ENCODE results near the gene CCNYL1. TPM values are rescaled to one million over a fixed set of nuclear protein-coding genes. Genes with fewer than 3 reads are reported as not detected.

The CCNYL1 gene
- total RNA-seq, 1 donor from 2014 or later = 7.6 TPM

DNA sequence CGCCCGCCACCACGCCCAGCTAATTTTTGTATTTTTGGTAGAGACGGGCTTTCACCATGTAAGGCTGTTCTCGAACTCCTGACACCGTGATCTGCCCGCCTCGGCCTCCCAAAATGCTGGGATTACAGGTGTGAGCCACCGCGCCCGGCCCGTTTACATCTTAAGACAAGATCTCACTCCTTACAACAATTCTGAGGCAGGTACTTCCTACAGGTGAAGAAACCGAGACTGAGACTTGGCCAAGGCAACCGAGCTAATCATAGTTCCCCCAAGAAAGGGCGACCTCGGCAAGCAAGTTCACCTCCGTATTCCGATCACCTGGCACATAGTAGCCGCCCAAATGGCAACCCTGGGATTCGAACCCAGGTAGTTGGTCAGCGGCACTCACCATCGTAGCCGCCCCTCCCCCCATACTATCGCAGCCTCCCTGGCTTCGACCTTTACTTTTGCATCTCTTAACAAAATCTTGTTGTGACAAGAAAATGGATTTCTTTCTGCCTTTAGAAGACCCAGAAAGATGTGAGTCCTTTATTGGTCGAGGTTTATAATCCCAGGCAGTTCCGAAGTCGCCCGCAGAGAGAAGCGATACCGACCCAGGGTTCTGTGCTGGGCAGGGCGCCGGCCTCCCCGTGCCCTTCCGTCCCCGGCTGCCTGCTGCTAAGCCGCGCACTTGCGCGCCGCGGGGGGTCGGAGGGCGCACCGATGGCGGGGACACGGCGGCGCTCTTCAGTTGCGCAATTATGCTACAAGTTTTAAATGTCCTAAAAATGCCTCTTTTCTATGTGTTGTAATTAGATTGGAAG lies 59.4 kb downstream of the CCNYL1 start:
- intact Hi-C loops (cut with micrococcal nuclease) = no loop called here
- no peaks in the 10 kb centered on the region for H3K9me3 ChIP-seq (replicated peaks)
- peak overlapping the region; percentile 92 for H3K4me3 ChIP-seq
- no peaks in the 10 kb centered on the region for H3K27me3 ChIP-seq (ENCODE audit: low read depth)
- TF ChIP-seq, protein P1, sequence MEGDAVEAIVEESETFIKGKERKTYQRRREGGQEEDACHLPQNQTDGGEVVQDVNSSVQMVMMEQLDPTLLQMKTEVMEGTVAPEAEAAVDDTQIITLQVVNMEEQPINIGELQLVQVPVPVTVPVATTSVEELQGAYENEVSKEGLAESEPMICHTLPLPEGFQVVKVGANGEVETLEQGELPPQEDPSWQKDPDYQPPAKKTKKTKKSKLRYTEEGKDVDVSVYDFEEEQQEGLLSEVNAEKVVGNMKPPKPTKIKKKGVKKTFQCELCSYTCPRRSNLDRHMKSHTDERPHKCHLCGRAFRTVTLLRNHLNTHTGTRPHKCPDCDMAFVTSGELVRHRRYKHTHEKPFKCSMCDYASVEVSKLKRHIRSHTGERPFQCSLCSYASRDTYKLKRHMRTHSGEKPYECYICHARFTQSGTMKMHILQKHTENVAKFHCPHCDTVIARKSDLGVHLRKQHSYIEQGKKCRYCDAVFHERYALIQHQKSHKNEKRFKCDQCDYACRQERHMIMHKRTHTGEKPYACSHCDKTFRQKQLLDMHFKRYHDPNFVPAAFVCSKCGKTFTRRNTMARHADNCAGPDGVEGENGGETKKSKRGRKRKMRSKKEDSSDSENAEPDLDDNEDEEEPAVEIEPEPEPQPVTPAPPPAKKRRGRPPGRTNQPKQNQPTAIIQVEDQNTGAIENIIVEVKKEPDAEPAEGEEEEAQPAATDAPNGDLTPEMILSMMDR (IDR thresholded peaks at IDR 0.05; ENCODE audit: borderline replicate concordance) = no peak
- DNase-seq = no peak
- H3K4me1 ChIP-seq = peaks cover 49% of the 10 kb centered on the region
- H3K36me3 ChIP-seq = peaks cover 10% of the 10 kb centered on the region
- H3K27ac ChIP-seq (replicated peaks) = peak overlapping the region; percentile 80

DNA sequence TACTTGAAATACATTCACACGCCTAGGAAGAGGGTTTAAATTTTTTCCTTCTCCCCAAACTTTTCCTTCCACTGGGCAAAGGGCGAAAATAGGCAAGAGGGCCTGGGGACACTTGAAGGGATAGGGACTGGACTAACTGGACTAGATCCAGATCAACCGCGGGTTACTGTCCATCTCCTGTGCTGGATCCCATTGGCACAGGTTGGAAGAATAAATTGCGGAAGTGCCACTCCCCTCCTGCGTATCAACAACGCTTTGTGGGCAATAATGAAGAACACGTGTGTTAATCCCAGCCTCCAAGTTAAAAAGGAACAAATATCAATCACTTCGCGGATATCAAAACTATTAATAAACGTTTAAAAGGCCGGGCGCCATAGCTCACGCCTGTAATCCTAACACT lies 60.0 kb downstream of the CCNYL1 start:
- Histone ChIP-seq H3K27me3 (ENCODE audit: low read depth) (no peaks in the 10 kb centered on the region), H3K9me3 (replicated peaks) (no peaks in the 10 kb centered on the region), H3K27ac (replicated peaks) (no peak overlapping the region), H3K4me3 (peak overlapping the region; percentile 92), H3K36me3 (peaks cover 10% of the 10 kb centered on the region), H3K4me1 (peaks cover 43% of the 10 kb centered on the region)
- DNase-seq = no peak
- TF ChIP-seq, protein P1 (IDR thresholded peaks at IDR 0.05; ENCODE audit: borderline replicate concordance) = no peak
- intact Hi-C loops (cut with micrococcal nuclease) = no loop called here

DNA sequence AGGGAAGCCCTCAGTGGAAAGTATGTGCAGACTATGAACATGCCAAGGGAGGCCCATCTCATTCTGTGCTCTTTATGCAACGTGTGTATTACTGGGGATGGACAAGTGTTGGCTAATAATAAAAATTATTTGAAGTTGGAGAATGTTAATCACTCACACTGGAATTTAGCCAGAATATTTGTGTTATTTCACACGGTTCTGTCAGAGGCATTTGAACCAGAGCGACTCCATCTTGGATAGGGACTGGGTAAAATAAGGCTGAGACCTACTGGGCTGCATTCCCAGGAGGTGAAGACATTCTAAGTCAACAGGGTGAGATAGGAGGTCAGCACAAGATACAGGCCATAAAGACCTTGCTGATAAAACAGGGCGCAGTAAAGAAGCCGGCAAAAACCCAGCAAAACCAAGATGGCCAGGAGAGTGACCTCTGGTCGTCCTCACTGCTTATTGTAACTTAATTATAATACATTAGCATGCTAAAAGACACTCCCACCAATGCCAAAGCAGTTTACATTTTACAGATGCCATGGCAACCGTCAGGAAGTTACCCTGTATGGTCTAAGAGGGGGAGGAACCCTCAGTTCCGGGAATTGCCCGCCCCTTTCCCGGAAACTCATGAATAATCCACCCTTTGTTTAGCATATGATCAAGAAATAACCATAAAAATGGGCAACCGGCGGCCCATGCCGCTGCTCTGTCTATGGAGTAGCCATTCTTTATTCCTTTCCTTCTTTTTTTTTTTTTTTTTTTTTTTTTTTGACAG lies 60.8 kb downstream of the CCNYL1 start:
- TF ChIP-seq, protein P1 (IDR thresholded peaks at IDR 0.05; ENCODE audit: borderline replicate concordance) = no peak
- Histone ChIP-seq H3K36me3 (peaks cover 5% of the 10 kb centered on the region), H3K4me3 (no peak overlapping the region), H3K27ac (replicated peaks) (no peak overlapping the region), H3K27me3 (ENCODE audit: low read depth) (no peaks in the 10 kb centered on the region), H3K9me3 (replicated peaks) (no peaks in the 10 kb centered on the region), H3K4me1 (peaks cover 36% of the 10 kb centered on the region)
- intact Hi-C loops (cut with micrococcal nuclease) = no loop called here
- DNase-seq = no peak

DNA sequence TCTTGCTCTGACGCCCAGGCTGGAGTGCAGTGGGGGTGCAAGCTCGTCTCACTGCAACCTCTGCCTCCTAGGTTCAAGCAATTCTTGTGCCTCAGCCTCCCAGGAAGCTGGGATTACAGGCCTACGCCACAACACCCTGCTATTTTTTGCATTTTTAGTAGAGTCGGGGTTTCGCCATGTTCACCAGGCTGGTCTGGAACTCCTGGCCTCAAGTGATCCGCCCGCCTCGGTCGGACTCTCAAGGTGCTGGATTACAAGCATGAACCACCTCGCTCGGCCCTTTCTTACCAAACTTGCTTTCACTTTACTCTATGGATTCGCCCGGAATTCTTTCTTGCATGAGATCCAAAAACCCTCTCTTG lies 61.4 kb downstream of the CCNYL1 start:
- H3K27me3 ChIP-seq (ENCODE audit: low read depth) = no peaks in the 10 kb centered on the region
- DNase-seq = no peak
- H3K9me3 ChIP-seq (replicated peaks) = no peaks in the 10 kb centered on the region
- no peak overlapping the region for H3K27ac ChIP-seq (replicated peaks)
- peaks cover 30% of the 10 kb centered on the region for H3K4me1 ChIP-seq
- no peaks in the 10 kb centered on the region for H3K36me3 ChIP-seq
- TF ChIP-seq, protein P1 (IDR thresholded peaks at IDR 0.05; ENCODE audit: borderline replicate concordance) = no peak
- intact Hi-C loops (cut with micrococcal nuclease) = no loop called here
- no peak overlapping the region for H3K4me3 ChIP-seq

DNA sequence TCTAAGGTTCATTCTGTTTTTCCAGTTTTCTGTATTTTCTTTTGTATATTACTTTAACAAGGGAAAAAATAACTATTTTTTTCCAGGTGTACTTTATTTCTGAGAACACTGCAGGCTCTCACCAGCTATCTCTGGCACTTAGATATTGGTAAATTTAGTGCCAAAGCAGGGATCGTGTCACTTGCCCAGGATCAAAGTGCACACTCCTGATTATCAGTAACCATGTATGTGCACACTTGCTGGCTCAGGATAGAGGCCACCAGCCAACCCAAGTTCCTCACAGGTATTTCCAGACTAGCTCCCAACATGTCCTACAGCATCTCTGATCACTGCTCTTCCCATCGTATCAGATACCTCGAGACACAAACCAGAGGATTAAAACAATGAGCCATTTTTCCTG lies 64.0 kb downstream of the CCNYL1 start:
- DNase-seq = no peak
- Histone ChIP-seq H3K4me1 (peaks cover 8% of the 10 kb centered on the region), H3K9me3 (replicated peaks) (no peaks in the 10 kb centered on the region), H3K4me3 (no peak overlapping the region), H3K27ac (replicated peaks) (no peak overlapping the region), H3K36me3 (no peaks in the 10 kb centered on the region), H3K27me3 (ENCODE audit: low read depth) (no peaks in the 10 kb centered on the region)
- TF ChIP-seq, protein P1 (IDR thresholded peaks at IDR 0.05; ENCODE audit: borderline replicate concordance) = no peak
- intact Hi-C loops (cut with micrococcal nuclease) = no loop called here
